Measurements from ENCODE around the gene LMOD1.

GRCh38 chr1:201912832-201913231 lies 33.5 kb downstream of the LMOD1 start:
- TF ChIP-seq, protein P1, sequence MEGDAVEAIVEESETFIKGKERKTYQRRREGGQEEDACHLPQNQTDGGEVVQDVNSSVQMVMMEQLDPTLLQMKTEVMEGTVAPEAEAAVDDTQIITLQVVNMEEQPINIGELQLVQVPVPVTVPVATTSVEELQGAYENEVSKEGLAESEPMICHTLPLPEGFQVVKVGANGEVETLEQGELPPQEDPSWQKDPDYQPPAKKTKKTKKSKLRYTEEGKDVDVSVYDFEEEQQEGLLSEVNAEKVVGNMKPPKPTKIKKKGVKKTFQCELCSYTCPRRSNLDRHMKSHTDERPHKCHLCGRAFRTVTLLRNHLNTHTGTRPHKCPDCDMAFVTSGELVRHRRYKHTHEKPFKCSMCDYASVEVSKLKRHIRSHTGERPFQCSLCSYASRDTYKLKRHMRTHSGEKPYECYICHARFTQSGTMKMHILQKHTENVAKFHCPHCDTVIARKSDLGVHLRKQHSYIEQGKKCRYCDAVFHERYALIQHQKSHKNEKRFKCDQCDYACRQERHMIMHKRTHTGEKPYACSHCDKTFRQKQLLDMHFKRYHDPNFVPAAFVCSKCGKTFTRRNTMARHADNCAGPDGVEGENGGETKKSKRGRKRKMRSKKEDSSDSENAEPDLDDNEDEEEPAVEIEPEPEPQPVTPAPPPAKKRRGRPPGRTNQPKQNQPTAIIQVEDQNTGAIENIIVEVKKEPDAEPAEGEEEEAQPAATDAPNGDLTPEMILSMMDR (IDR thresholded peaks at IDR 0.05): no peak
- no peak for TF ChIP-seq EZH2 (IDR thresholded peaks at IDR 0.05; ENCODE audit: borderline replicate concordance, insufficient read depth, low read depth, low read length, poor library complexity, severe bottlenecking)

All from B cell (primary cell).